CD4-positive, alpha-beta T cell (primary cell): Measurements from ENCODE around the gene TEDDM1. TPM values are rescaled to one million over a fixed set of nuclear protein-coding genes. Genes with fewer than 3 reads are reported as not detected.
"Not testable (repeated sequence)": the region's sequence is repeated elsewhere in the genome, so short reads cannot be mapped to it uniquely, and the experiment has no call there.

Experiments used
- ATAC-seq: fragments of 200-7000 bp; cut with Tn5 transposase; one replicate; pipeline ENCODE4 v1.10.0; 2022; ENCODE audit warnings: mild to moderate bottlenecking; ENCODE audit not compliant: poor library complexity
- CTCF ChIA-PET: fragments of 350-600 bp; sonication (Branson Sonifier 250); formaldehyde crosslinking; loops from one replicate; lab custom pipeline; 2021; ENCODE audit warnings: antibody characterized with exemption, inconsistent platforms; lab: Charles Lee
- POLR2A ChIA-PET: fragments of 350-600 bp; sonication (Branson Sonifier 250); formaldehyde crosslinking; loops from one replicate; lab custom pipeline; 2021; ENCODE audit warnings: antibody characterized with exemption, inconsistent platforms; lab: Charles Lee
- DNase-seq, 14 experiments: peaks; one replicate each; pipeline ENCODE4 v3.0.0-alpha.2; 2013 to 2020; ENCODE audit warnings: mixed read lengths in 2 of 14
- H3K27ac ChIP-seq, 2 donors: one replicate each; pipeline versions ENCODE4 v1.5.1 to v1.7.0; 2013; ENCODE audit warnings: low read length in 2 of 2, low read depth in 1 of 2, mild to moderate bottlenecking in 1 of 2
- H3K27me3 ChIP-seq, 2 experiments: 1 replicate in 1 of 2; 2 replicates in 1 of 2; pipeline versions ENCODE4 v1.6.1 to v1.7.0; 2013; ENCODE audit warnings: low read length in 2 of 2, control low read depth in 1 of 2, mild to moderate bottlenecking in 1 of 2, moderate library complexity in 1 of 2; ENCODE audit not compliant: insufficient read depth in 2 of 2, control insufficient read depth in 1 of 2
- H3K36me3 ChIP-seq: one replicate; pipeline ENCODE4 v1.6.1; 2013; ENCODE audit warnings: low read length, control low read depth; ENCODE audit not compliant: insufficient read depth
- H3K4me1 ChIP-seq: one replicate; pipeline ENCODE4 v1.6.1; 2013; ENCODE audit warnings: low read length, control low read depth; ENCODE audit not compliant: insufficient read depth
- H3K4me3 ChIP-seq: one replicate; pipeline ENCODE4 v1.5.1; 2013; ENCODE audit warnings: mild to moderate bottlenecking, low read length, moderate library complexity
- H3K9me3 ChIP-seq, 2 experiments: 1 replicate in 1 of 2; 2 replicates in 1 of 2; pipeline versions ENCODE4 v1.6.1 to v1.7.0; 2013; ENCODE audit warnings: low read length in 2 of 2, mild to moderate bottlenecking in 2 of 2, control low read depth in 1 of 2, moderate library complexity in 1 of 2; ENCODE audit not compliant: control insufficient read depth in 1 of 2, insufficient read depth in 1 of 2
- H3K27ac Mint-ChIP-seq: one replicate; pipeline ENCODE4 v1.8.0; 2020; ENCODE audit warnings: mixed read lengths
- H3K27me3 Mint-ChIP-seq: one replicate; pipeline ENCODE4 v1.8.0; 2021; ENCODE audit warnings: mixed read lengths
- H3K36me3 Mint-ChIP-seq: one replicate; pipeline ENCODE4 v1.8.0; 2021; ENCODE audit warnings: low read depth, mixed read lengths
- H3K4me1 Mint-ChIP-seq: one replicate; pipeline ENCODE4 v1.8.0; 2021; ENCODE audit warnings: low read depth, mixed read lengths
- H3K4me3 Mint-ChIP-seq: one replicate; pipeline ENCODE4 v1.8.0; 2020; ENCODE audit warnings: mild to moderate bottlenecking, mixed read lengths
- H3K9me3 Mint-ChIP-seq: one replicate; pipeline ENCODE4 v1.8.0; 2020; ENCODE audit warnings: mixed read lengths
- intact Hi-C, 2 experiments: fragments of 100-400 bp; cut with DNase I in 1 of 2; cut with micrococcal nuclease in 1 of 2; formaldehyde crosslinking; loops; one replicate each; pipeline versions ENCODE4 v1.15.1 to v1.9.0; 2023 to 2025; cut with DNase I, micrococcal nuclease
- polyA plus RNA-seq, 2 donors: library from polyadenylated mRNA; unstranded; fragments of 120-200 nt; gene quantifications; one replicate each; pipeline ENCODE4 v1.2.1, GENCODE V29; 2013
- total RNA-seq, 174 experiments: library from RNA in 2 of 174; stranded (reverse) in 2 of 174; gene quantifications; one replicate each; pipeline ENCODE4 v1.2.3 and lab custom pipeline; 2021 to 2026
- TF ChIP-seq, protein P1 (sequence below): fragments of 200-600 bp; IDR thresholded peaks from one replicate; pipeline ENCODE4 v1.8.0; 2022; ENCODE audit warnings: antibody characterized with exemption, mild to moderate bottlenecking

Gene TEDDM1, protein sequence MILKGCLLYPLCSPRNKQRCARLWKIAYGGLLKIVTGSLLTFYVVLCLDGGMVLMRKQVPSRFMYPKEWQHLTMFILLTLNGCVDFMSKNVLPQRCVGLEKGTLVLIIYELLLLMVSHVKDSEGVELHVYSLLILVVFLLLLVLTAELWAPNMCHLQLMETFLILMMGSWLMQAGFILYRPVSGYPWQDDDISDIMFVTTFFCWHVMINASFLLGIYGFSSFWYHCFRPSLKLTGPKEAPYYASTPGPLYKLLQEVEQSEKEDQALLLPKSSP
- not detected for total RNA-seq
- polyA plus RNA-seq (2013, experiment 1 of 2), result 0.05 TPM
- polyA plus RNA-seq (2013, experiment 2 of 2), result 0.04 TPM
- total RNA-seq (lab: John Stamatoyannopoulos, UW), result 0 to 0.10 (median 0) reads per million in 172 experiments

DNA sequence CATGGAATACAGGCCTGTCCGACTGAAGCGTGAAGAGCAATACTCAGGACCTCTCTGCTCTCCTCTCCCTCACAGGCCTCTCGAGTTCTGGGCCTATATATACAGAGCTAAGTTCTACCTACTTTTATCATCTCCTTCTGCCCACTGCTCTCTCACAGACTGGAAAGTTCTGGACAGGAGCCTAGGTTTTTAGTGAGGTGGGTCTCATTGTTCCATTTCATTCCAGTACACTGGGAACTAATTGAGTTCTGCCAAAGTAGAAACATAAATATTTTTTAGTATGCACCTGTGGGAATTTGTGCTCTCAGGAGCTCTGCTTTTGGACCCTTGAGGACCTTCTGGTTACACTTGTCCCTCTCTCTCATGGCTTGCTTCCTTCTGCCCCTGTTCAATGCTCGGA is at the start of gene TEDDM1:
Gene TEDDM1 (minus strand): TSS at position 101 of the 400 bp plus-strand sequence. CDS start 182 bp downstream, outside the sequence.
- Histone ChIP-seq H3K36me3 (no peaks in the 10 kb centered on the region), H3K27me3 (peaks cover 0 to 2% of the 10 kb centered on the region in 2 experiments), H3K27ac (no peak within 1 kb of the TSS), H3K4me3 (no peak within 1 kb of the TSS), H3K9me3 (no peaks in the 10 kb centered on the region), H3K4me1 (peaks cover 3% of the 10 kb centered on the region)
- CTCF ChIA-PET, result interaction anchor here (1.4 kb wide), 1 partner anchor 257 kb away, joined by 4 read pairs; no protein-coding TSS in a partner anchor
- H3K9me3 Mint-ChIP-seq, result no peaks in the 10 kb centered on the region
- no peak for ATAC-seq
- TF ChIP-seq, protein P1, sequence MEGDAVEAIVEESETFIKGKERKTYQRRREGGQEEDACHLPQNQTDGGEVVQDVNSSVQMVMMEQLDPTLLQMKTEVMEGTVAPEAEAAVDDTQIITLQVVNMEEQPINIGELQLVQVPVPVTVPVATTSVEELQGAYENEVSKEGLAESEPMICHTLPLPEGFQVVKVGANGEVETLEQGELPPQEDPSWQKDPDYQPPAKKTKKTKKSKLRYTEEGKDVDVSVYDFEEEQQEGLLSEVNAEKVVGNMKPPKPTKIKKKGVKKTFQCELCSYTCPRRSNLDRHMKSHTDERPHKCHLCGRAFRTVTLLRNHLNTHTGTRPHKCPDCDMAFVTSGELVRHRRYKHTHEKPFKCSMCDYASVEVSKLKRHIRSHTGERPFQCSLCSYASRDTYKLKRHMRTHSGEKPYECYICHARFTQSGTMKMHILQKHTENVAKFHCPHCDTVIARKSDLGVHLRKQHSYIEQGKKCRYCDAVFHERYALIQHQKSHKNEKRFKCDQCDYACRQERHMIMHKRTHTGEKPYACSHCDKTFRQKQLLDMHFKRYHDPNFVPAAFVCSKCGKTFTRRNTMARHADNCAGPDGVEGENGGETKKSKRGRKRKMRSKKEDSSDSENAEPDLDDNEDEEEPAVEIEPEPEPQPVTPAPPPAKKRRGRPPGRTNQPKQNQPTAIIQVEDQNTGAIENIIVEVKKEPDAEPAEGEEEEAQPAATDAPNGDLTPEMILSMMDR, result no peak
- no peak for DNase-seq
- peaks cover 17% of the 10 kb centered on the region for H3K27me3 Mint-ChIP-seq
- intact Hi-C loops, result no loop called here
- H3K4me3 Mint-ChIP-seq, result no peak within 1 kb of the TSS
- H3K27ac Mint-ChIP-seq, result no peak within 1 kb of the TSS
- peaks cover 6% of the 10 kb centered on the region for H3K4me1 Mint-ChIP-seq
- H3K36me3 Mint-ChIP-seq, result no peaks in the 10 kb centered on the region
- POLR2A ChIA-PET, result no interaction called here

DNA sequence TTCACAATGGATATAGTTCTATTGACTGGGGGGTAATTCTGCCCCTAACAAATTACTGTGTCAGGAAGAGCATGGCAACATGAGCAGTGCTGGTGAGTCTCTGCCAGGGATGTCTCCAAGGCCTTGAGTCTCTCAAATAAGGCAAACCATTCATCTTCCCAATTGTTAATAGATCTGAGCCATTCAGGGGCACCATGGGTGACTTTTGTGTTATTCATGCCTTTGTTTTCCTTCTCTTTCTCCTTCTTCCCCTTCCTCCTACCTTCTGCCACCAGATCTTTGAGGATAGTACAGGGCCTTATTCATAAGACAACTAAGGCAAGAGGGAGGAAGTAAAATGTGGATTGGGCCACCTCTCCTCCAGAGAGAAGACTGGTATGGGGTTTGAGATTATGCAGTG is 49.6 kb upstream of the TEDDM1 start, which contains the start of gene RGSL1:
Gene RGSL1 (plus strand): TSS at position 60 of the 400 bp plus-strand sequence. CDS start 20 bp downstream, at position 80.
- no peak within 1 kb of the TSS for H3K4me3 ChIP-seq
- POLR2A ChIA-PET, result no interaction called here
- no peaks in the 10 kb centered on the region for H3K36me3 Mint-ChIP-seq
- TF ChIP-seq, protein P1, result no peak
- H3K4me1 Mint-ChIP-seq, result no peaks in the 10 kb centered on the region
- H3K27me3 Mint-ChIP-seq, result peaks cover 27% of the 10 kb centered on the region
- H3K36me3 ChIP-seq, result no peaks in the 10 kb centered on the region
- intact Hi-C loops, result no loop called here
- CTCF ChIA-PET, result no interaction called here
- H3K4me1 ChIP-seq, result no peaks in the 10 kb centered on the region
- H3K27ac ChIP-seq, result no peak within 1 kb of the TSS
- no peaks in the 10 kb centered on the region for H3K9me3 Mint-ChIP-seq
- no peaks in the 10 kb centered on the region for H3K27me3 ChIP-seq
- ATAC-seq, result no peak
- no peak within 1 kb of the TSS for H3K27ac Mint-ChIP-seq
- no peak within 1 kb of the TSS for H3K4me3 Mint-ChIP-seq
- no peaks in the 10 kb centered on the region for H3K9me3 ChIP-seq
- no peak for DNase-seq

DNA sequence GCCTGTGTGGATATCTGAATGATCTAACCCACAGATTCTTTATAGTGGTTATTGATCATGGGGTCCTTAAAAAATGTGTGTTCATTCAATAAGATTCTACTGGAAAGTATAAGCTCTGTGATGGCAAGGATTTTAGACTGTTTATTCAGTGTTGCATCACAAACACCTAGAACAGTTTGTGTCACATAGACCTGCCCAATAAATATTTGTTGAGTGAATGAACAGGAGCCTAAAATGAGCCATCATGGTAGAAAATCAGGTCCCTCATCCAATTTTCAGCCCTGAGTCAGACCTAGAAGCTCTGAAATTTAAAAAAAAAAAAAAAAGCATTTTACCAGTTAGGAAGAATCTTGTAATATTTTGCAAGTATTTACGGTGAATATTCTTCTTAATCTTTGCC is 47.2 kb upstream of the TEDDM1 start:
- H3K4me3 ChIP-seq, result no peak overlapping the region
- CTCF ChIA-PET, result no interaction called here
- no peak overlapping the region for H3K27ac Mint-ChIP-seq

DNA sequence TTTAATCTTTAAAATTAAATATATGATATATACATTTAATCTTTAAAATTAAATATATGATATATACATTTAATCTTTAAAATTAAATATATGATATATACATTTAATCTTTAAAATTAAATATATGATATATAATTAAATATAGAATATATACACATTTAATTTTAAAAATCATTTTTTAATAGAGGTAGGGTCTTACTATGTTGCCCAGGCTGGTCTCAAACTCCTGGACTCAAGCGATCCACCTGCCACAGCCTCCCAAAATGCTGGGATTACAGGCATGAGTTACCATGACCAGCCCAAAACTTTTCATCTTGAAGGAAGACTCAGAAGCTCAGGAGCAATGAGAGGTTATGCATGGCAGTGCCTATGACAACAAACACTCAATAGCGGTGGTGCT is 46.7 kb upstream of the TEDDM1 start:
- H3K4me3 Mint-ChIP-seq, H3K9me3 Mint-ChIP-seq, H3K27me3 ChIP-seq, H3K27ac ChIP-seq, H3K4me1 ChIP-seq, H3K27ac Mint-ChIP-seq, H3K36me3 ChIP-seq, ATAC-seq, CTCF ChIA-PET, POLR2A ChIA-PET, H3K36me3 Mint-ChIP-seq, H3K4me3 ChIP-seq, H3K4me1 Mint-ChIP-seq, H3K9me3 ChIP-seq, DNase-seq: not testable (repeated sequence)
- intact Hi-C loops, result loop anchor here (2.0 kb wide), 2 partner anchors 334 to 340 kb away; no protein-coding TSS in a partner anchor
- H3K27me3 Mint-ChIP-seq, result peaks cover 10% of the 10 kb centered on the region

More for the DNA sequence above, 47.2 kb upstream of the TEDDM1 start:
- H3K27me3 ChIP-seq, result no peaks in the 10 kb centered on the region
- intact Hi-C loops, result loop anchor here (2.0 kb wide), 2 partner anchors 333 to 339 kb away; no protein-coding TSS in a partner anchor
- Mint-ChIP-seq H3K27me3 (peaks cover 10% of the 10 kb centered on the region), H3K4me1 (no peaks in the 10 kb centered on the region), H3K4me3 (no peak overlapping the region), H3K36me3 (no peaks in the 10 kb centered on the region), H3K9me3 (no peaks in the 10 kb centered on the region)
- TF ChIP-seq, protein P1, result no peak
- H3K36me3 ChIP-seq, result no peaks in the 10 kb centered on the region
- ATAC-seq, result no peak
- no peaks in the 10 kb centered on the region for H3K4me1 ChIP-seq
- DNase-seq, result no peak
- POLR2A ChIA-PET, result interaction anchor here (0.7 kb wide), 1 partner anchor 291 kb away, joined by 3 read pairs; no protein-coding TSS in a partner anchor
- no peaks in the 10 kb centered on the region for H3K9me3 ChIP-seq
- no peak overlapping the region for H3K27ac ChIP-seq
